ENCODE results near the gene TRPM4.

TRPM4 gene

GRCh38 chr19:49148044-49148682 lies 9.4 kb upstream of the TRPM4 start:
- H3K4me3 ChIP-seq (ENCODE audit: low read depth, low read length) = no peak overlapping the region
- TF ChIP-seq CTCF (IDR thresholded peaks at IDR 0.05; ENCODE audit: low read depth, low read length) = no peak

- peak overlapping the region; percentile 75 for H3K4me3 ChIP-seq (ENCODE audit: low read depth, low read length)
- TF ChIP-seq CTCF (IDR thresholded peaks at IDR 0.05; ENCODE audit: low read depth, low read length) = no peak
Measured at GRCh38 chr19:49148784-49149651, 8.6 kb upstream of the TRPM4 start.

- H3K4me3 ChIP-seq (ENCODE audit: low read depth, low read length) = peak overlapping the region; percentile 75
- TF ChIP-seq CTCF (IDR thresholded peaks at IDR 0.05; ENCODE audit: low read depth, low read length) = no peak
Measured at GRCh38 chr19:49149652-49150105, 7.9 kb upstream of the TRPM4 start.

- no peak for TF ChIP-seq CTCF (IDR thresholded peaks at IDR 0.05; ENCODE audit: low read depth, low read length)
- H3K4me3 ChIP-seq (ENCODE audit: low read depth, low read length) = peak overlapping the region; percentile 75
Measured at GRCh38 chr19:49150106-49150943, 7.3 kb upstream of the TRPM4 start.

GRCh38 chr19:49150944-49151243 lies 6.7 kb upstream of the TRPM4 start:
- TF ChIP-seq CTCF (IDR thresholded peaks at IDR 0.05; ENCODE audit: low read depth, low read length) = no peak
- peak overlapping the region; percentile 75 for H3K4me3 ChIP-seq (ENCODE audit: low read depth, low read length)

- TF ChIP-seq CTCF (IDR thresholded peaks at IDR 0.05; ENCODE audit: low read depth, low read length) = no peak
- no peak overlapping the region for H3K4me3 ChIP-seq (ENCODE audit: low read depth, low read length)
Measured at GRCh38 chr19:49151267-49152118, 6.1 kb upstream of the TRPM4 start.

Data from WI38 (cell line).